Inflammatory macrophage treated with lipopolysaccharide for 1 hour (primary cell): ENCODE results near the gene CNOT3.
"Not testable (repeated sequence)": the region's sequence is repeated elsewhere in the genome, so short reads cannot be mapped to it uniquely, and the experiment has no call there.

Source experiments
- DNase-seq, 2 donors: peaks; one replicate each; pipeline ENCODE4 v3.0.0-alpha.2; 2020 to 2022

The CNOT3 gene

GRCh38 chr19:54172471-54173358 is 35.2 kb downstream of the CNOT3 start, which contains the start of gene TMC4:
TMC4 (minus strand) TSS chr19:54173160; CDS start chr19:54173117, 43 bp downstream.
- no peak for DNase-seq

GRCh38 chr19:54173359-54173699 is 35.8 kb downstream of the CNOT3 start:
- DNase-seq, result no peak

- no peak for DNase-seq
Measured at GRCh38 chr19:54173951-54174834, 36.6 kb downstream of the CNOT3 start.

DNA sequence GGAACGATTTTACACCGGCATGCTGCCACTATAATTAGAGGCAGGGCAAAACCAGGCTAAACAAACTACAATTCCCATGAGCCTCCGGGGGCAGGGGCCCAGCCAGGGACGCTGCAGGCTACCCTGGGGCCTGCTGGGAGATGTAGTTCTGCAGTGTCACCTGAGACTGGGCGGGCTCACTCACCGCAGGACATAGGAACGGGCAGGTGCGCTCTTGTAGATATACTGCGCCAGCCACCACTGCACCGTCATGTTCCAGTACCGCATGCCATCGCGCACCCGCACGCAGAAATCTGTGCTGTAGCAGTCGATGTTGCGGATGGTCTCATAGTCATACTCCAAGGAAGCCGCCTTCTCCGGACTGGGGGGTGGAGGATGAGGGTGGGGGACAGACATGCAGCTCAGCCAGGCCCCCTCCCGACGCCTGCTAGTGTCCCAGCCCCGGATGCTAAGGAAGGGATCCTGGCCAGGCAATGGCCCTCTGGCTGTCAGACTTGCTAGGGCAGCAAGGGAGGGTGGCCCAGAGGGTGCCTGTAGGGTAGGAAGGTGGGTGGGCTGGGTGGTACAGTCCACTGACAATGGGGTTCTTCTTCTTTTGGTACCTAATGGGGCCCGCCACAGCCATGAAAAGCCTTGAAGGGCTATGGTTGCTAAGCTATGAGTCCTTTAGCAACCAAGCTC is 41.2 kb downstream of the CNOT3 start:
- DNase-seq, result peak in 1 of 2 donors; percentile 18

DNA sequence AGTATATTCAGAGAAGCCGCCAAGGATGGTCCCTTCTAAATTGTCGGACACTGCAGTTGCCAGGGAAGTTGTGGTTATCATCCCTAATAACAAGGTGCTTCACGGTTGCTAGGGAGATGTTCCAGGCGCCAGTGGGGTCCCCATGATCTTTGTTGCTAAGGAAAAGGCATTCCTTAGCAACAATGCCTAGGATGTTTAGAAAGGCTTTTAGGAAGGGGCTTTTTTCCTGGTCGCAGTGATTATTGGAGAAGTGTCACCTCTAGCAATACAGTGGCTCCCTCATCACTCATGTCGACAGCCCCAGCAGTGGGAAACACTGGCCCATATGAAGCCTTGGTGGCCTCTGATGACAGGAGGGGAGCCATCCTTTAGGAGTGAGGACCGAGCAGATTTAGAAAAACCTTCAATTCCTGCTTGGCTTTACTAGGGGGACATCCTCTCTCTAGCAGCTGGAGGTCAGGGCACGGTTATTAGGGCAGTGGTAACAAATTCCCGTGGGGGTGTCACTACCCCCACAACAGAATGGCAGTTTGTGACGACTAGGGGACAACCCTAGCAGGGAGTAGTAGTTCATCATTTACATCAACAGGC is 41.8 kb downstream of the CNOT3 start:
- no peak for DNase-seq

- no peak for DNase-seq
Measured at GRCh38 chr19:54179921-54180461, 42.4 kb downstream of the CNOT3 start.

GRCh38 chr19:54180691-54181091 is 43.1 kb downstream of the CNOT3 start:
- DNase-seq, result no peak

- DNase-seq, result not testable (repeated sequence)
Measured at GRCh38 chr19:54181894-54182293, 44.3 kb downstream of the CNOT3 start.

- no peak for DNase-seq
Measured at GRCh38 chr19:54183431-54183830, 45.9 kb downstream of the CNOT3 start.

DNA sequence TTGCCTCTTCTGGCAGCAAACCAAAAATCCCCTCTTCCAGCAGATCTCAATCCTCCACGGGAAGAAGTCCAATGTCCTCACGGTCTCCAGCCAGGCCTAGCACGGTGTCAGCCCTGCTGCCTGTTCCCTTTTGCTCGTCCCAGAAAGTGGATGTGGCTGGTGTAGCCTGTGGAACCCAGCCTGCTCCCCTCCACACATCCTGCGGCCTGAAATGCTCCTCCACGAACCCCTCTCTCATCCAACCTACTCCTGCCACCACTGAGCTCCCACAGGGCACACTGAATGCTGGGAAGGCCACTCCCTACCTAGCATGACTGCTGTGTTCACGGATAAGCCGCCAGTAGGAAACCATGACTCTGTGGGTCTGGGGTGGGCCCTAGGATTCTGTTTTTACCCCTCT is 48.8 kb downstream of the CNOT3 start:
- DNase-seq, result no peak

DNA sequence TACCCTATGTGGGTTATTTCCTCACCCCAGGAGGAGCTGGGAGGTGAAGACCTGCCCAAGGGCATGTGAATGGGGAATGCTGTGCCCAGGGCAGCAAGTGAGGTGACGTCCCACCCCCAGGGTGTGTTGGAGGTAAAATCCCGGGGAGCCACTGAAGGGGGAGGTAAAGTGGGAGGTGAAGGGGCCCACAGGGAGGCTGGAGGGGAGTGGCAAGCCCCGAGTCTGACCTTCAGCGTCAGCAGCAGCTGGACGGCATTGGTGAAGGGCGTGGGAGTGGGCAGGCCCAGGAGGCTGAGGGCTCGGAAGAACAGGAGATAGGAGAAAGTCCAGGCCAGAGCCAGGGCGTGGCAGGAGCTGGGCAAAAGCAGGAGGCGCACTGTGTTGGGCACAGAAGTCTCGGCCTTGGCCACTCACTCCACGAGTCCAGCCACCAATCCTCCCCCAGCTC is 49.4 kb downstream of the CNOT3 start:
- no peak for DNase-seq

- peak in 1 of 2 donors; percentile 26 for DNase-seq
Measured at GRCh38 chr19:54188215-54188871, 50.8 kb downstream of the CNOT3 start.

- DNase-seq, result no peak
Measured at GRCh38 chr19:54189145-54189734, 51.7 kb downstream of the CNOT3 start, which contains the start of gene MBOAT7. MBOAT7 (minus strand) TSS chr19:54189580; CDS start chr19:54188508, 1,072 bp downstream.

DNA sequence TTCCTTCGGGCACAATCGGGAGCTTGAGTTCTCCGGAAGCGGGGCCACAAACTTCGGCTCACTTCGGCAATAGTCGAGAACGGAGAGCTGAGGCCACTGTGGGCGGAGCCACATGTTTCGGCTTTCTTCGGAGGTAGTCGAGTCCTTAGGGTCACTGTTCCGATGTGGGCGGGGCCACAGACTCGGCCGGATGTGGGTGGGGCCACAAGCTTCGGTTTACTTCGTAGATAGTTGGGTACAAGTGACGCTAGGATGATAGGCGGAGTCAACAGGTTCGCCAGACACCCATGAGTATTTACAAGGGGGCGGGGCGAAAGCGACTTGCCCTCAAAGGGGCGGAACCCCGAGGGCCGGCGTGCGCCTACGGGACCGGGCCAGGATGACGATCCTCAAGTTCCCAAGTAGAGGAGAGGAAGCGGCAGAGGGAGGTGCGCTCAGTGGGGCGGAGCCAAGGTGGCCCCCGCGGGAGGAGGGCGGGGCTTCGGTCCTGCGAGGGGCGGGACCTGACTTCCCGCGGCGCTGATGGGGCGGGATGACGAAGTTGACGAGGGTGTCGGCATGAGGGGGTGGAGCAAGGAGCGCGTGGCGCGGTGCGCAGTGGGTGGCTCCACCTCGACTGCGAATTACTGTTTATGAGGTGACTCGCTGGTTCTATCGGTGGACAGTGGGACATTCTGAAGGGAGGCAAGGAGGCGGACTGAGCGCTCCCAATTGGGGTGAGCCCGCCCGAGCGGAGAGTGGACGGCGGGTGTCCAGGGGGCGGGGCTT is 52.4 kb downstream of the CNOT3 start:
- peak; percentile 100 for DNase-seq

DNA sequence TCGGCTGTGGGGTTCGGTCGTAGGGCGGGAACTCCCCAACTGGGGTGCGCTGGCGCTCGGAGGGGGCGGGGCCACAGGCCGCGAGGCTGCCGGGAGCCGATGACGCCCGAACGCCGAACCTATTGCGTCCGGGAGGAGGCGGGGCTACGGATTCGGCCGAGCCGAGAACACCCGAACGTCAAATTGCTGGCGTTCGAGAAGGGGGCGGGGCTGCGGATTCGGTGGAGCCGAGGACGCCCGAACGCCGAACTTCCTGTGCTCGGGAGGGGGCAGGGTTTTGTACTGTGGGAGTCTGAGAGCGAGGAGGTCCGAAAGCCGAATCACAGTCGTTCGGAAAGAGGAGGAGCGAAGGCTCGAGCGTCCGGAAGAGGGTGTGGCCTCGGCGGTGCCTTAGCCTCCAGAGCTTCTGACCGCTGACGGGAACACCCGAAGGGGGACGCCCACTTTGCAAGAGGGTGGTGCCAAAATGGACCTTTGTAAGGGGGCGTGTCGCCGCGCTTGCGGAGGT is 53.0 kb downstream of the CNOT3 start:
- DNase-seq, result peak; percentile 99

GRCh38 chr19:54191011-54191810 is 53.6 kb downstream of the CNOT3 start, which contains the start of gene TSEN34:
TSEN34 (plus strand) TSS chr19:54191308; CDS start chr19:54191365, 57 bp downstream.
- DNase-seq, result peak; percentile 71 to 87

GRCh38 chr19:54191811-54192453 is 54.4 kb downstream of the CNOT3 start:
- no peak for DNase-seq

GRCh38 chr19:54193011-54193410 is 55.4 kb downstream of the CNOT3 start:
- DNase-seq, result no peak

GRCh38 chr19:54194463-54194862 is 56.9 kb downstream of the CNOT3 start:
- not testable (repeated sequence) for DNase-seq
